Mucosa of rectum (tissue), 2 donors: ENCODE measurements around the gene ARHGAP10.

Experiments
- H3K27ac ChIP-seq, 2 donors: one replicate each; pipeline ENCODE4 v1.7.0; 2013; ENCODE audit warnings: inconsistent platforms in 2 of 2, low read depth in 2 of 2, low read length in 2 of 2
- H3K27me3 ChIP-seq, 2 donors: one replicate each; pipeline ENCODE4 v1.7.0; 2013; ENCODE audit warnings: low read length in 2 of 2; ENCODE audit not compliant: control insufficient read depth in 2 of 2, insufficient read depth in 2 of 2
- H3K36me3 ChIP-seq, 2 donors: one replicate each; pipeline ENCODE4 v1.7.0; 2013; ENCODE audit warnings: low read length in 2 of 2; ENCODE audit not compliant: control insufficient read depth in 2 of 2, insufficient read depth in 2 of 2
- H3K4me1 ChIP-seq, 2 donors: one replicate each; pipeline ENCODE4 v1.7.0; 2013; ENCODE audit warnings: low read length in 2 of 2, mild to moderate bottlenecking in 1 of 2; ENCODE audit not compliant: control insufficient read depth in 2 of 2, insufficient read depth in 2 of 2
- H3K4me3 ChIP-seq, 2 donors: one replicate each; pipeline ENCODE4 v1.7.0; 2013; ENCODE audit warnings: low read length in 2 of 2
- H3K9ac ChIP-seq, 2 donors: one replicate each; pipeline ENCODE4 v1.7.0; 2013; ENCODE audit warnings: low read length in 2 of 2, low read depth in 1 of 2, mild to moderate bottlenecking in 1 of 2
- H3K9me3 ChIP-seq, 2 donors: one replicate each; pipeline ENCODE4 v1.7.0; 2013; ENCODE audit warnings: low read length in 2 of 2; ENCODE audit not compliant: control insufficient read depth in 2 of 2
- donor health status: healthy.
- donor health status: Normal muscosa, but diverticular disease.

ARHGAP10 gene

GRCh38 chr4:148048598-148048997 lies 316.7 kb downstream of the ARHGAP10 start:
- Histone ChIP-seq H3K27me3 (no peaks in the 10 kb centered on the region), H3K36me3 (no peaks in the 10 kb centered on the region), H3K27ac (no peak overlapping the region), H3K9ac (no peak overlapping the region), H3K4me1 (no peaks in the 10 kb centered on the region), H3K9me3 (no peaks in the 10 kb centered on the region), H3K4me3 (no peak overlapping the region)

GRCh38 chr4:148051403-148051802 lies 319.5 kb downstream of the ARHGAP10 start:
- peaks cover 0 to 2% of the 10 kb centered on the region in 2 donors for H3K4me1 ChIP-seq
- H3K27me3 ChIP-seq: no peaks in the 10 kb centered on the region
- H3K9me3 ChIP-seq: no peaks in the 10 kb centered on the region
- H3K27ac ChIP-seq: no peak overlapping the region
- H3K9ac ChIP-seq: no peak overlapping the region
- no peak overlapping the region for H3K4me3 ChIP-seq
- no peaks in the 10 kb centered on the region for H3K36me3 ChIP-seq

- Histone ChIP-seq H3K36me3 (no peaks in the 10 kb centered on the region), H3K9me3 (no peaks in the 10 kb centered on the region), H3K4me3 (no peak overlapping the region), H3K9ac (no peak overlapping the region), H3K27ac (no peak overlapping the region), H3K27me3 (no peaks in the 10 kb centered on the region), H3K4me1 (peaks cover 0 to 5% of the 10 kb centered on the region in 2 donors)
Observed at GRCh38 chr4:148052448-148052847, 320.6 kb downstream of the ARHGAP10 start.

- H3K4me3 ChIP-seq: no peak overlapping the region
- H3K36me3 ChIP-seq: no peaks in the 10 kb centered on the region
- no peaks in the 10 kb centered on the region for H3K9me3 ChIP-seq
- no peak overlapping the region for H3K27ac ChIP-seq
- no peak overlapping the region for H3K9ac ChIP-seq
- peaks cover 0 to 5% of the 10 kb centered on the region in 2 donors for H3K4me1 ChIP-seq
- no peaks in the 10 kb centered on the region for H3K27me3 ChIP-seq
Observed at GRCh38 chr4:148053298-148054003, 321.6 kb downstream of the ARHGAP10 start.

- no peaks in the 10 kb centered on the region for H3K27me3 ChIP-seq
- no peaks in the 10 kb centered on the region for H3K36me3 ChIP-seq
- no peaks in the 10 kb centered on the region for H3K9me3 ChIP-seq
- H3K9ac ChIP-seq: no peak overlapping the region
- H3K4me3 ChIP-seq: no peak overlapping the region
- no peak overlapping the region for H3K27ac ChIP-seq
- H3K4me1 ChIP-seq: peaks cover 0 to 5% of the 10 kb centered on the region in 2 donors
Observed at GRCh38 chr4:148054275-148054674, 322.4 kb downstream of the ARHGAP10 start.

GRCh38 chr4:148055844-148056243 lies 324.0 kb downstream of the ARHGAP10 start:
- H3K36me3 ChIP-seq: no peaks in the 10 kb centered on the region
- no peak overlapping the region for H3K27ac ChIP-seq
- no peaks in the 10 kb centered on the region for H3K27me3 ChIP-seq
- H3K9ac ChIP-seq: no peak overlapping the region
- peaks cover 0 to 8% of the 10 kb centered on the region in 2 donors for H3K4me1 ChIP-seq
- no peaks in the 10 kb centered on the region for H3K9me3 ChIP-seq
- no peak overlapping the region for H3K4me3 ChIP-seq

- no peaks in the 10 kb centered on the region for H3K27me3 ChIP-seq
- H3K4me3 ChIP-seq: no peak overlapping the region
- no peaks in the 10 kb centered on the region for H3K36me3 ChIP-seq
- H3K27ac ChIP-seq: no peak overlapping the region
- H3K9me3 ChIP-seq: no peaks in the 10 kb centered on the region
- peaks cover 3 to 11% of the 10 kb centered on the region in 2 donors for H3K4me1 ChIP-seq
- H3K9ac ChIP-seq: no peak overlapping the region
Observed at GRCh38 chr4:148056879-148057278, 325.0 kb downstream of the ARHGAP10 start.

- no peak overlapping the region for H3K4me3 ChIP-seq
- H3K27ac ChIP-seq: no peak overlapping the region
- H3K4me1 ChIP-seq: peaks cover 4 to 14% of the 10 kb centered on the region in 2 donors
Observed at GRCh38 chr4:148057516-148057915, 325.6 kb downstream of the ARHGAP10 start.

GRCh38 chr4:148057984-148058859 lies 326.3 kb downstream of the ARHGAP10 start:
- H3K27me3 ChIP-seq: no peaks in the 10 kb centered on the region
- no peak overlapping the region for H3K4me3 ChIP-seq
- H3K4me1 ChIP-seq: peaks cover 4 to 14% of the 10 kb centered on the region in 2 donors
- H3K9me3 ChIP-seq: no peaks in the 10 kb centered on the region
- no peak overlapping the region for H3K9ac ChIP-seq
- H3K36me3 ChIP-seq: no peaks in the 10 kb centered on the region
- no peak overlapping the region for H3K27ac ChIP-seq

More at GRCh38 chr4:148057516-148057915, 325.6 kb downstream of the ARHGAP10 start:
- no peaks in the 10 kb centered on the region for H3K9me3 ChIP-seq
- no peaks in the 10 kb centered on the region for H3K36me3 ChIP-seq
- H3K9ac ChIP-seq: no peak overlapping the region
- no peaks in the 10 kb centered on the region for H3K27me3 ChIP-seq

- no peak overlapping the region for H3K9ac ChIP-seq
- no peak overlapping the region for H3K27ac ChIP-seq
- no peaks in the 10 kb centered on the region for H3K9me3 ChIP-seq
- no peaks in the 10 kb centered on the region for H3K36me3 ChIP-seq
- peaks cover 4 to 12% of the 10 kb centered on the region in 2 donors for H3K4me1 ChIP-seq
- no peak overlapping the region for H3K4me3 ChIP-seq
- H3K27me3 ChIP-seq: no peaks in the 10 kb centered on the region
Observed at GRCh38 chr4:148059617-148060180, 327.8 kb downstream of the ARHGAP10 start.
